RWPE2 (cell line): ENCODE results near the gene STRIP2.

ENCODE experiments used
- ATAC-seq: fragments of 200-7000 bp; cut with Tn5 transposase; 3 replicates; pipeline ENCODE4 v1.9.1; 2021; ENCODE audit warnings: low read depth
- DNase-seq: peaks from one replicate; pipeline ENCODE4 v3.0.0-alpha.2; 2020; ENCODE audit warnings: low spot score
- H3K27ac ChIP-seq: fragments of 450-650 bp; 2 replicates; pipeline ENCODE4 v1.5.1; 2017; ENCODE audit warnings: mild to moderate bottlenecking; ENCODE audit not compliant: poor library complexity, severe bottlenecking
- H3K27me3 ChIP-seq: fragments of 250-450 bp; sonication (Bioruptor Pico); 2 replicates; pipeline ENCODE4 v1.5.1; 2021; ENCODE audit warnings: mild to moderate bottlenecking, moderate library complexity; ENCODE audit not compliant: insufficient read depth, poor library complexity, severe bottlenecking
- H3K36me3 ChIP-seq: fragments of 250-450 bp; sonication (Bioruptor Pico); 2 replicates; pipeline ENCODE4 v1.5.1; 2020; ENCODE audit warnings: low read depth, mild to moderate bottlenecking, moderate library complexity
- H3K4me1 ChIP-seq: fragments of 250-450 bp; sonication (Bioruptor Pico); 2 replicates; pipeline ENCODE4 v1.5.1; 2021; ENCODE audit warnings: mild to moderate bottlenecking, moderate library complexity; ENCODE audit not compliant: insufficient read depth, poor library complexity, severe bottlenecking
- H3K4me3 ChIP-seq: fragments of 250-450 bp; sonication (Bioruptor Pico); 2 replicates; pipeline ENCODE4 v1.5.1; 2021; ENCODE audit warnings: mild to moderate bottlenecking, moderate library complexity; ENCODE audit not compliant: severe bottlenecking
- H3K9me3 ChIP-seq: fragments of 250-450 bp; sonication (Bioruptor Pico); 2 replicates; pipeline ENCODE4 v1.5.1; 2021; ENCODE audit warnings: mild to moderate bottlenecking, moderate library complexity; ENCODE audit not compliant: severe bottlenecking
- CTCF ChIP-seq: fragments of 450-650 bp; IDR thresholded peaks from one replicate; pipeline ENCODE4 v1.5.1; 2017; ENCODE audit warnings: mild to moderate bottlenecking, moderate library complexity; ENCODE audit not compliant: poor library complexity, severe bottlenecking

Gene STRIP2

GRCh38 chr7:129464194-129464593, 30.0 kb downstream of the STRIP2 start:
- H3K27ac ChIP-seq = no peak overlapping the region
- DNase-seq = no peak
- H3K4me3 ChIP-seq = no peak overlapping the region
- no peak for TF ChIP-seq CTCF
- peaks cover 42% of the 10 kb centered on the region for H3K36me3 ChIP-seq
- H3K9me3 ChIP-seq = no peaks in the 10 kb centered on the region
- no peaks in the 10 kb centered on the region for H3K27me3 ChIP-seq
- ATAC-seq = no peak
- no peaks in the 10 kb centered on the region for H3K4me1 ChIP-seq

GRCh38 chr7:129465080-129465479, 30.8 kb downstream of the STRIP2 start:
- Histone ChIP-seq H3K4me3 (no peak overlapping the region), H3K9me3 (no peaks in the 10 kb centered on the region), H3K4me1 (no peaks in the 10 kb centered on the region), H3K36me3 (peaks cover 33% of the 10 kb centered on the region), H3K27me3 (no peaks in the 10 kb centered on the region), H3K27ac (no peak overlapping the region)
- TF ChIP-seq CTCF = no peak
- ATAC-seq (no peak), DNase-seq (no peak)

GRCh38 chr7:129466796-129467195, 32.6 kb downstream of the STRIP2 start:
- ATAC-seq (no peak), DNase-seq (no peak)
- Histone ChIP-seq H3K9me3 (no peaks in the 10 kb centered on the region), H3K4me1 (no peaks in the 10 kb centered on the region), H3K4me3 (no peak overlapping the region), H3K27me3 (no peaks in the 10 kb centered on the region), H3K36me3 (peaks cover 23% of the 10 kb centered on the region), H3K27ac (no peak overlapping the region)
- no peak for TF ChIP-seq CTCF

- no peak overlapping the region for H3K4me3 ChIP-seq
- H3K27ac ChIP-seq = no peak overlapping the region
- no peaks in the 10 kb centered on the region for H3K9me3 ChIP-seq
- ATAC-seq (no peak), DNase-seq (no peak)
- no peak for TF ChIP-seq CTCF
- no peaks in the 10 kb centered on the region for H3K27me3 ChIP-seq
- H3K4me1 ChIP-seq = no peaks in the 10 kb centered on the region
- H3K36me3 ChIP-seq = peaks cover 33% of the 10 kb centered on the region
Measured at GRCh38 chr7:129468087-129468486, 33.9 kb downstream of the STRIP2 start.

- Histone ChIP-seq H3K4me1 (no peaks in the 10 kb centered on the region), H3K4me3 (no peak overlapping the region), H3K9me3 (no peaks in the 10 kb centered on the region), H3K27me3 (no peaks in the 10 kb centered on the region), H3K27ac (no peak overlapping the region), H3K36me3 (peaks cover 31% of the 10 kb centered on the region)
- DNase-seq = no peak
- no peak for TF ChIP-seq CTCF
- no peak for ATAC-seq
Measured at GRCh38 chr7:129468547-129468946, 34.3 kb downstream of the STRIP2 start.
